ENCODE measurements around the gene GIPC3.

DNA sequence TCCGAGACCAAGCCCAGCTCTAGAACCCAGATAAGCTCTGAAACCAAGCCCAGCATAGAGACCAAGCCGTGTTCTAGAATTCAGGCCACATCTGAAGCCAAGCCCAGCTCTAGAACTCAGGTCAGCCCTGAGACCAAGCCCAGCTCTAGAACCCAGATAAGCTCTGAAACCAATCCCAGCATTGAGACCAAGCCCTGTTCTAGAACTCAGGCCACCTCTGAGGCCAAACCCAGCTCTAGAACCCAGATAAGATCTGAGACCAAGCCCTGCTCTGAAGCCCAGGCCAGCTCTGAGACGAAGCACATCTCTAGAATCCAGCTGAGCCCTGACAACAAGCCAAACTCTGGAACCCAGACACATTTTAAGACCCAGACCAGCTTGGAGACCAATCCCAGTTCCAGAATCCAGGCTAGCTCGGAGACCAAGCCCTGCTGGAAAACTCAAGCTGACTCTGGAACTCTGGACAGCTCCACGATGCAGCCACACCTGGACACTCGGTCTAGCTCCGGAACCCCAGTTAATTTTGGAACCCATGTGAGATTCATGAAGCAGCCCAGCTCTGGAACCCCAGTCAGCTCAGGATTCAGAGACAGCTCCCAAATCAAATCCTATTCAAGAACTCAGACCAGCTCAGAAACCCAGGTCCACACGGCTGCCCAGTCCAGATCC, 5.8 kb downstream of the GIPC3 start:
- no peak for TF ChIP-seq SPI1 (IDR thresholded peaks at IDR 0.05; ENCODE audit: low read depth, low read length)
- no peak for TF ChIP-seq POLR2AphosphoS5 (IDR thresholded peaks at IDR 0.05; ENCODE audit: low read depth, low read length)
- no peak for TF ChIP-seq PAX5 (IDR thresholded peaks at IDR 0.05; ENCODE audit: insufficient read depth, low read length, severe bottlenecking)
- no peak for TF ChIP-seq POLR2A (IDR thresholded peaks at IDR 0.05; ENCODE audit: low read depth, low read length)
- no peak for TF ChIP-seq POU2F2 (IDR thresholded peaks at IDR 0.05; ENCODE audit: low read depth, low read length)
